ENCODE data around the gene LRRC17. TPM values are rescaled to one million over a fixed set of nuclear protein-coding genes. Genes with fewer than 3 reads are reported as not detected.

LRRC17 gene
- total and polyA plus RNA-seq, 9 of the 15 experiments (the other 6 are each of a cell fraction or from before 2014, with no cell fraction given) = 0.03 to 0.18 (median 0.12) TPM; not detected in 5

DNA sequence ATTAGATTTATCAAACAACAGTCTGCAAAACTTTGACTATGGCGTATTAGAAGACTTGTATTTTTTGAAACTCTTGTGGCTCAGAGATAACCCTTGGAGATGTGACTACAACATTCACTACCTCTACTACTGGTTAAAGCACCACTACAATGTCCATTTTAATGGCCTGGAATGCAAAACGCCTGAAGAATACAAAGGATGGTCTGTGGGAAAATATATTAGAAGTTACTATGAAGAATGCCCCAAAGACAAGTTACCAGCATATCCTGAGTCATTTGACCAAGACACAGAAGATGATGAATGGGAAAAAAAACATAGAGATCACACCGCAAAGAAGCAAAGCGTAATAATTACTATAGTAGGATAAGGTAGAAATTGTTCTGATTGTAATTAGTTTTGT, 31.4 kb downstream of the LRRC17 start:
- CTCF ChIA-PET (ENCODE audit: low intra/inter-chr PET ratio) = no interaction called here
- no peaks in the 10 kb centered on the region for H3K9me3 ChIP-seq (replicated peaks; ENCODE audit: control insufficient read depth, insufficient read depth, low read depth, low read length)
- no TSS peak for BruUV-seq (replicated peaks)
- 77% methylated on average over 4 of the region's 4 CpGs for WGBS (ENCODE audit: insufficient coverage, low coverage, missing lambda C conversion rate)
- no peaks in the 10 kb centered on the region for H3K27me3 ChIP-seq (ENCODE audit: control insufficient read depth in 2 of 2, insufficient read depth in 2 of 2, low read length in 2 of 2)
- ATAC-seq = peak; percentile 35
- H3K79me2 ChIP-seq (ENCODE audit: control insufficient read depth, insufficient read depth, low read length) = peaks cover 21% of the 10 kb centered on the region; the same call in 2 of the 3 replicates
- no peaks in the 10 kb centered on the region for H3K9me1 ChIP-seq (ENCODE audit: control insufficient read depth, insufficient read depth, low read length)
- TF ChIP-seq, protein P1, sequence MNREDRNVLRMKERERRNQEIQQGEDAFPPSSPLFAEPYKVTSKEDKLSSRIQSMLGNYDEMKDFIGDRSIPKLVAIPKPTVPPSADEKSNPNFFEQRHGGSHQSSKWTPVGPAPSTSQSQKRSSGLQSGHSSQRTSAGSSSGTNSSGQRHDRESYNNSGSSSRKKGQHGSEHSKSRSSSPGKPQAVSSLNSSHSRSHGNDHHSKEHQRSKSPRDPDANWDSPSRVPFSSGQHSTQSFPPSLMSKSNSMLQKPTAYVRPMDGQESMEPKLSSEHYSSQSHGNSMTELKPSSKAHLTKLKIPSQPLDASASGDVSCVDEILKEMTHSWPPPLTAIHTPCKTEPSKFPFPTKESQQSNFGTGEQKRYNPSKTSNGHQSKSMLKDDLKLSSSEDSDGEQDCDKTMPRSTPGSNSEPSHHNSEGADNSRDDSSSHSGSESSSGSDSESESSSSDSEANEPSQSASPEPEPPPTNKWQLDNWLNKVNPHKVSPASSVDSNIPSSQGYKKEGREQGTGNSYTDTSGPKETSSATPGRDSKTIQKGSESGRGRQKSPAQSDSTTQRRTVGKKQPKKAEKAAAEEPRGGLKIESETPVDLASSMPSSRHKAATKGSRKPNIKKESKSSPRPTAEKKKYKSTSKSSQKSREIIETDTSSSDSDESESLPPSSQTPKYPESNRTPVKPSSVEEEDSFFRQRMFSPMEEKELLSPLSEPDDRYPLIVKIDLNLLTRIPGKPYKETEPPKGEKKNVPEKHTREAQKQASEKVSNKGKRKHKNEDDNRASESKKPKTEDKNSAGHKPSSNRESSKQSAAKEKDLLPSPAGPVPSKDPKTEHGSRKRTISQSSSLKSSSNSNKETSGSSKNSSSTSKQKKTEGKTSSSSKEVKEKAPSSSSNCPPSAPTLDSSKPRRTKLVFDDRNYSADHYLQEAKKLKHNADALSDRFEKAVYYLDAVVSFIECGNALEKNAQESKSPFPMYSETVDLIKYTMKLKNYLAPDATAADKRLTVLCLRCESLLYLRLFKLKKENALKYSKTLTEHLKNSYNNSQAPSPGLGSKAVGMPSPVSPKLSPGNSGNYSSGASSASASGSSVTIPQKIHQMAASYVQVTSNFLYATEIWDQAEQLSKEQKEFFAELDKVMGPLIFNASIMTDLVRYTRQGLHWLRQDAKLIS (CRISPR knock-in tag; IDR thresholded peaks at IDR 0.05) = no peak
- 0 out of 4 replicates have a peak, but pooled peaks of 1 of the 2 experiments have one; percentile 21 for TF ChIP-seq ETV6 (IDR thresholded peaks at IDR 0.05; ENCODE audit: borderline replicate concordance in 1 of 2, low read depth in 2 of 2, low read length in 1 of 2)
- no peak for TF ChIP-seq ETV6 (CRISPR knock-in tag; IDR thresholded peaks at IDR 0.05; ENCODE audit: borderline replicate concordance)
- no peak for TF ChIP-seq GABPA (tag; conservative IDR thresholded peaks at IDR 0.05; ENCODE audit: low read depth)
- TF ChIP-seq ZC3H8 (IDR thresholded peaks at IDR 0.05) = no peak
- no peaks in the 10 kb centered on the region for H4K20me1 ChIP-seq (replicated peaks; ENCODE audit: control insufficient read depth, insufficient read depth, low read length)
- no peak overlapping the region for H3K9ac ChIP-seq (ENCODE audit: insufficient read depth in 1 of 2, low read depth in 2 of 2, low read length in 2 of 2)
- no peak for DNase-seq (ENCODE audit: extremely low read depth in 1 of 4, low spot score in 3 of 4)
- intact Hi-C loops (cut with micrococcal nuclease) (no loop called here), in situ Hi-C loops (cut with MboI) (no loop called here)
- H3K36me3 ChIP-seq (ENCODE audit: control insufficient read depth, insufficient read depth, low read length) = peaks cover 13% of the 10 kb centered on the region
- peaks cover 0 to 6% of the 10 kb centered on the region in 2 experiments; a peak in 2 of 5 replicates for H3K4me1 ChIP-seq (replicated peaks in 1 of 2; ENCODE audit: control insufficient read depth in 2 of 2, insufficient read depth in 2 of 2, low read length in 2 of 2)
- FAIRE-seq = no peak
- no peak overlapping the region for H3K4me2 ChIP-seq (ENCODE audit: insufficient read depth, low read length)
- no peak overlapping the region for H3K4me3 ChIP-seq
- no peak overlapping the region for H2AFZ ChIP-seq (ENCODE audit: low read depth, low read length)
- POLR2A ChIA-PET = interaction anchor here (1.2 kb wide), 1 partner anchor 22 kb away, joined by 3 read pairs; no protein-coding TSS in a partner anchor
- no peak overlapping the region for H3K27ac ChIP-seq (ENCODE audit: extremely low read depth, low read depth, low read length)
